Thoracic aorta endothelial cell (primary cell): ENCODE results near the gene OR4D11. TPM values are rescaled to one million over a fixed set of nuclear protein-coding genes. Genes with fewer than 3 reads are reported as not detected.

Experiments
- total RNA-seq: library from RNA; depleted of rRNA; stranded (reverse); fragments of >200 nt; gene quantifications from 2 replicates; pipeline ENCODE4 v1.2.3, GENCODE V29; 2012

The OR4D11 gene
- total RNA-seq, result not detected in 2 replicates

GRCh38 chr11:59503276-59503675, at the start of gene OR4D11:
Gene OR4D11 (plus strand): TSS chr11:59503576. CDS start chr11:59503576, 0 bp downstream.

GRCh38 chr11:59456661-59457060, 46.7 kb upstream of the OR4D11 start, which contains the start of gene OR4D6:
Gene OR4D6 (plus strand): TSS chr11:59456961. CDS start chr11:59456961, 0 bp downstream.

GRCh38 chr11:59473015-59473414, 30.4 kb upstream of the OR4D11 start, which contains the start of gene OR4D10:
Gene OR4D10 (plus strand): TSS chr11:59473315. CDS start chr11:59477430, 4,115 bp downstream.

GRCh38 chr11:59510941-59511589, 7.7 kb downstream of the OR4D11 start, which contains the start of gene OR4D9:
Gene OR4D9 (plus strand): TSS chr11:59511539. CDS start chr11:59514913, 3,374 bp downstream.

Other genes starting within 250 kb of the OR4D11 start
- not detected in 2 replicates for gene OR5AN1, start 144.7 kb upstream of the OR4D11 start, total RNA-seq
- not detected in 2 replicates for gene OR5A2, start 77.2 kb upstream of the OR4D11 start, total RNA-seq
- gene OR5A1, start 67.1 kb upstream of the OR4D11 start, total RNA-seq, result not detected in 2 replicates
- gene OR4D6, start 46.6 kb upstream of the OR4D11 start, total RNA-seq, result not detected in 2 replicates
- gene OR4D10, start 30.3 kb upstream of the OR4D11 start, total RNA-seq, result not detected in 2 replicates
- gene OR4D9, start 8.0 kb downstream of the OR4D11 start, total RNA-seq, result not detected in 2 replicates
- gene OSBP, start 112.2 kb downstream of the OR4D11 start, total RNA-seq, result 43.1 and 45.8 TPM in 2 replicates
- gene PATL1, start 165.5 kb downstream of the OR4D11 start, total RNA-seq, result 17.2 and 21.5 TPM in 2 replicates
- not detected in 2 replicates for gene OR10V1, start 210.3 kb downstream of the OR4D11 start, total RNA-seq